Measurements from ENCODE around the gene NIT1. TPM values are rescaled to one million over a fixed set of nuclear protein-coding genes. Genes with fewer than 3 reads are reported as not detected.

The NIT1 gene
- total and polyA plus RNA-seq, 2 donors from 2014 or later: 42.3 to 91.5 TPM

DNA sequence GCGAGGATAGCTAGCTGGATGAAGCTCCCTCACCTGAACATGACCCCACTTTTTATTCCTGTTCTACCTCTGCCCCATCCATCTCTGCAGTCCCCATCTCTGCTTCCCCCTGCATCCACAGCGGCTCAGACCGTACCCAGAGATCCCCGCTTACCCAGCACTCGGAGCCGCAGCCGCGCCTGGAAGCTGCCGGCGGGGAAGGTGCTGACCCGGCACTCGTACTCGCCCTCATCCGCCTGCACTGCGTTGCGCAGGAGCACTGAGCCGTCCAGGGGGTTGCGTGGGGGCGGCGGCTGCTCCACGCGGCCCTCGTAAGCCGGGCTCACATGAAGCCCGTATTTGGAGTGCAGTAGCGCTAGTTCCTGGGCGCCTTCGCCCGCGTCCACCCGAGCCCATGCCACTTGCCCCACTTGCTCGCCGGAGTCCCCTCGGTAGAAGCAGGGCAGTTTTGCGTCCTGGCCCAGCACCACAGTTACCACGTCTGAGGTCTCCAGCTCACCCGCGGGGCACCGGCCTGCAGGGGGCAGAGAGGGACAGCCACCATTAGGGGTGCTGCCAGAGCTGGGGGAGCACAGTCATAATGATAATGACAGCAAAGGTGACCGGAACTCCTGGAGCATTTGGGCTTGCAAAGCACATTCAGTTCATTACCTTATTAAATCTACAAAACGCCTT is 38.3 kb upstream of the NIT1 start:
- no peak for DNase-seq
- Histone ChIP-seq H3K4me1 (ENCODE audit: control insufficient read depth in 2 of 3, insufficient read depth in 2 of 3, low read depth in 1 of 3, low read length in 3 of 3) (peaks cover 0 to 3% (median 0%) of the 10 kb centered on the region in 3 donors), H3K27ac (ENCODE audit: low read depth in 2 of 2, low read length in 2 of 2) (no peak overlapping the region), H3K36me3 (ENCODE audit: control insufficient read depth in 2 of 3, insufficient read depth in 3 of 3, low read length in 3 of 3) (peaks cover 0 to 3% (median 0%) of the 10 kb centered on the region in 3 donors), H3K9me3 (ENCODE audit: control insufficient read depth in 2 of 3, insufficient read depth in 1 of 3, low read length in 3 of 3) (no peaks in the 10 kb centered on the region), H3K9ac (ENCODE audit: low read length in 3 of 3) (no peak overlapping the region), H3K4me3 (ENCODE audit: low read length in 3 of 3) (no peak overlapping the region), H3K27me3 (ENCODE audit: control insufficient read depth, insufficient read depth, low read length) (no peaks in the 10 kb centered on the region)
- FAIRE-seq: no peak
- intact Hi-C loops (cut with DNase I): no loop called here
- TF ChIP-seq, protein P1, sequence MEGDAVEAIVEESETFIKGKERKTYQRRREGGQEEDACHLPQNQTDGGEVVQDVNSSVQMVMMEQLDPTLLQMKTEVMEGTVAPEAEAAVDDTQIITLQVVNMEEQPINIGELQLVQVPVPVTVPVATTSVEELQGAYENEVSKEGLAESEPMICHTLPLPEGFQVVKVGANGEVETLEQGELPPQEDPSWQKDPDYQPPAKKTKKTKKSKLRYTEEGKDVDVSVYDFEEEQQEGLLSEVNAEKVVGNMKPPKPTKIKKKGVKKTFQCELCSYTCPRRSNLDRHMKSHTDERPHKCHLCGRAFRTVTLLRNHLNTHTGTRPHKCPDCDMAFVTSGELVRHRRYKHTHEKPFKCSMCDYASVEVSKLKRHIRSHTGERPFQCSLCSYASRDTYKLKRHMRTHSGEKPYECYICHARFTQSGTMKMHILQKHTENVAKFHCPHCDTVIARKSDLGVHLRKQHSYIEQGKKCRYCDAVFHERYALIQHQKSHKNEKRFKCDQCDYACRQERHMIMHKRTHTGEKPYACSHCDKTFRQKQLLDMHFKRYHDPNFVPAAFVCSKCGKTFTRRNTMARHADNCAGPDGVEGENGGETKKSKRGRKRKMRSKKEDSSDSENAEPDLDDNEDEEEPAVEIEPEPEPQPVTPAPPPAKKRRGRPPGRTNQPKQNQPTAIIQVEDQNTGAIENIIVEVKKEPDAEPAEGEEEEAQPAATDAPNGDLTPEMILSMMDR (IDR thresholded peaks at IDR 0.05; ENCODE audit: borderline replicate concordance, extremely low read depth, insufficient read depth): no peak

DNA sequence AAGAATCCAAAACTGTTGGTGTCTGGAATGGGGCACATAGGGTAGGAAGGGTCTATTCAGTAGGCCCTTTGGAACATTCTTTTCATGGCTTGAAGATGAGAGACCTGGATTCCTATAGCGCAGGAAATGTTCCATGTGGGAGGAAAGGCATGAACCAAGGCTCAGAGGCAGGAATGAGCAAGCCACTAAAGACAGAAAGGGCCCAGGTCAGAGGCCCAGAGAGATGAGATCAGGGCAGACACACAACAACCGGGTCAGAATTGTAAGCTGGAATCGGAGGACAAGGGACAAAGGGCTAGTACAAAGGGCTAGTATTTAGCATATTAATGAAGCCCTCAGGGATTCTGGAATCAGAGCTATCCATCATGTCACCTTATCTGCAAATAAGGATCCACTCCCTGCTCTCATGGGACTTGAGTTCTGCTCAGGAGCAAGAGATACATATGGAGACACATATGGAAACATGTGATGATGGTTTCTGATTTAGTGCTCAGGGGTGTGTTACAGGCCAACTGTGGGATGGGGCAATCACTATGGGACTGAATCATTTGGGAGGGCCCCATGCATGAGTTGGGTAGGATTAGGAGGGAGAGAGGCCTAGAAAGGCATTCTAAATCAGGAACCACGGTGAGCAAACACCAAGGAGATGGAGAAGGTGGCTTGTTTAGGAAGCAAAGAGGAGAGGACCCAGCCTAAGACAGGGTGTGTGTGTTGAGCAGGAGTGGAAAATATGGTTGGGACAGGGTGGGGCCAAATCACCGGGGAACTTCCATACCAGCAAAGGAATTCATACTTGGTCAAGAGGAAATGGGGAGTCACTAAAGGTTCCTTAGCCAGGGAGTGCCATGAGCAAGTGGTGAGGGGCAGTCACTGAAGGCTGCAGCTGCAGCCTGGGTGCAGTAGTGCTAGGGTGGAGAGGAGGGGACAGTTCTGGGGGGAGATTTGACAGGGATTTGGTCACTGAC is 37.2 kb upstream of the NIT1 start:
- intact Hi-C loops (cut with DNase I): no loop called here
- FAIRE-seq (no peak), DNase-seq (no peak)
- Histone ChIP-seq H3K4me1 (ENCODE audit: control insufficient read depth in 2 of 3, insufficient read depth in 2 of 3, low read depth in 1 of 3, low read length in 3 of 3) (peaks cover 0 to 3% (median 0%) of the 10 kb centered on the region in 3 donors), H3K9me3 (ENCODE audit: control insufficient read depth in 2 of 3, insufficient read depth in 1 of 3, low read length in 3 of 3) (no peaks in the 10 kb centered on the region), H3K27me3 (ENCODE audit: control insufficient read depth, insufficient read depth, low read length) (no peaks in the 10 kb centered on the region), H3K9ac (ENCODE audit: low read length in 3 of 3) (no peak overlapping the region), H3K4me3 (ENCODE audit: low read length in 3 of 3) (no peak overlapping the region), H3K36me3 (ENCODE audit: control insufficient read depth in 2 of 3, insufficient read depth in 3 of 3, low read length in 3 of 3) (no peaks in the 10 kb centered on the region), H3K27ac (ENCODE audit: low read depth in 2 of 2, low read length in 2 of 2) (no peak overlapping the region)
- TF ChIP-seq, protein P1 (IDR thresholded peaks at IDR 0.05; ENCODE audit: borderline replicate concordance, extremely low read depth, insufficient read depth): no peak

DNA sequence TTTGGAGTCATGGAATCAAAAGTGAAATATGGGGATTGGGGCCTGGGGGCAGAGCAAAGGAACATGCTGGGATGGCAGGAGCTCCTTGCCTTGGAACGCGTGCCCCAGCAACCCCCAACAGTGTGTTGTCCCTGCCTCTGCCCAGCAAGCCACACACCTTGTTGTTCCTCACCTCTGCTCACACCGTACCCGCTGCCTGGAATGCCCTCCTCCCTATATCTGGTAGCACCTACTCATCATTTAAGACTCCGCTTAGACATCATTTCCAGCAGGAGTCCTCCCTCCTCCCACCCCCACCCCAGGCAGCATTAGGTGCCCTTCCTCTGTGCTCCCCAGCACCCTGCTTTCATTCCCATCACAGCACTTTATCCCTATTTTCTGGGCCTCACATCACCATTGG is 36.4 kb upstream of the NIT1 start:
- TF ChIP-seq, protein P1 (IDR thresholded peaks at IDR 0.05; ENCODE audit: borderline replicate concordance, extremely low read depth, insufficient read depth): no peak
- FAIRE-seq (no peak), DNase-seq (no peak)
- H3K27me3 ChIP-seq (ENCODE audit: control insufficient read depth, insufficient read depth, low read length): no peaks in the 10 kb centered on the region
- intact Hi-C loops (cut with DNase I): no loop called here
- H3K27ac ChIP-seq (ENCODE audit: low read depth in 2 of 2, low read length in 2 of 2): no peak overlapping the region
- no peaks in the 10 kb centered on the region for H3K9me3 ChIP-seq (ENCODE audit: control insufficient read depth in 2 of 3, insufficient read depth in 1 of 3, low read length in 3 of 3)
- H3K36me3 ChIP-seq (ENCODE audit: control insufficient read depth in 2 of 3, insufficient read depth in 3 of 3, low read length in 3 of 3): no peaks in the 10 kb centered on the region
- no peak overlapping the region for H3K9ac ChIP-seq (ENCODE audit: low read length in 3 of 3)
- H3K4me1 ChIP-seq (ENCODE audit: control insufficient read depth in 2 of 3, insufficient read depth in 2 of 3, low read depth in 1 of 3, low read length in 3 of 3): peaks cover 0 to 3% (median 0%) of the 10 kb centered on the region in 3 donors
- H3K4me3 ChIP-seq (ENCODE audit: low read length in 3 of 3): no peak overlapping the region
